SW480 (cell line): ENCODE results near the gene TACC2.

ENCODE experiments used
- DNase-seq: peaks from one replicate; pipeline ENCODE4 v3.0.0-alpha.2; 2016; ENCODE audit warnings: low spot score

The TACC2 gene

GRCh38 chr10:122148876-122149560 is 160.1 kb downstream of the TACC2 start:
- no peak for DNase-seq

GRCh38 chr10:122149561-122150505 is 160.9 kb downstream of the TACC2 start:
- no peak for DNase-seq

GRCh38 chr10:122151121-122151694 is 162.2 kb downstream of the TACC2 start:
- DNase-seq, result no peak

GRCh38 chr10:122152544-122152943 is 163.6 kb downstream of the TACC2 start:
- no peak for DNase-seq

- no peak for DNase-seq
Measured at GRCh38 chr10:122154031-122154544, 165.1 kb downstream of the TACC2 start.

GRCh38 chr10:122154545-122155366 is 165.8 kb downstream of the TACC2 start:
- DNase-seq, result no peak

GRCh38 chr10:122157451-122157850 is 168.5 kb downstream of the TACC2 start:
- DNase-seq, result no peak

- DNase-seq, result no peak
Measured at GRCh38 chr10:122158362-122158761, 169.4 kb downstream of the TACC2 start.

GRCh38 chr10:122159141-122159970 is 170.4 kb downstream of the TACC2 start:
- no peak for DNase-seq

- no peak for DNase-seq
Measured at GRCh38 chr10:122161795-122162194, 172.8 kb downstream of the TACC2 start.

GRCh38 chr10:122162671-122163173 is 173.8 kb downstream of the TACC2 start:
- DNase-seq, result no peak

- DNase-seq, result no peak
Measured at GRCh38 chr10:122163174-122164022, 174.4 kb downstream of the TACC2 start.

GRCh38 chr10:122164023-122164601 is 175.1 kb downstream of the TACC2 start:
- no peak for DNase-seq

GRCh38 chr10:122164815-122165483 is 176.0 kb downstream of the TACC2 start:
- DNase-seq, result peak; percentile 49

GRCh38 chr10:122165484-122166276 is 176.7 kb downstream of the TACC2 start:
- DNase-seq, result no peak

GRCh38 chr10:122168101-122168500 is 179.1 kb downstream of the TACC2 start:
- DNase-seq, result no peak

GRCh38 chr10:122168598-122169394 is 179.8 kb downstream of the TACC2 start:
- no peak for DNase-seq
